ENCODE data around the gene DLG4. TPM values are rescaled to one million over a fixed set of nuclear protein-coding genes. Genes with fewer than 3 reads are reported as not detected.
A peak's percentile ranks its signal among the peaks of the same experiment; 100 is the strongest.

DLG4 gene
- total RNA-seq, 4 donors from 2014 or later = 8.7 to 12.5 (median 11.6) TPM

- DNase-seq (ENCODE audit: low spot score) (peak; percentile 51), ATAC-seq (ENCODE audit: low FRiP score) (peak; percentile 1)
- no peak for TF ChIP-seq CTCF (IDR thresholded peaks at IDR 0.05)
Observed at GRCh38 chr17:7213895-7214299, 5.7 kb downstream of the DLG4 start.

DNA sequence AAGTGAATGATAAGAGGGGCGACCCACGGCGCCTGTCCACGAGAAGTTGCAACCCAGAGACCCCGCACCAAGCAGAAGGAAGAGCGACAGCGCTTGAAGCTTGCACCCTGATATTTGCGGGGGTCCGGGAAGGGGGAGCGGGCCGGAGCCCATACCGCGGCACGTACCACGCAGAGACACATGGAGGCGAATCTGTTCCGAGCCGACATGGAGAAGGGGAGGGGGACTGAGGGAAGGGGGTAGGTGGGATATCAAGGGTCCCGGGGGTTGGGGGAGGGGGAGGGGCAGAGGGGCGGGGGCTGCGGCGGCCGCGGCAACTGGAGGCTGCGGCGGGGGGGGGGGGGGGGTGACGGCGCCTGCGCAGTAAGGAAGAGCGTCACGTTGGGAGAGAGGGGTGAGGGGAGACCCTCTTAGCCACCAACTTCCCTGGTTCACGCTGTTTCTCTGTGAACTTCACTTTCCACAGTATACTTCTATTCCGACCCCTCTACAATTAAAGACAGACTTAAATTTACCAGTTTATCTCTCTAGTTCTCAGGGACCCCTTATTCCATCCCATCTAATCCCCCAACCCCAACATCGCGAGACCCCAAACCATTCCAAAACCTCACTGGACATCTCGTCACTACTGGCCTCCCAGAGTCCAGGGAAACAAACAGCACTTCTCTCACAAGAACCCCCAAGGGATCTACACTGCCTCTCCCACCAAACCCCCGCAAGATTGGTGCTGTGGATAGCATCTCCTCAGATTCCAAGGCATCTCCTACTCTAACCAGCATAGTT is 8.0 kb downstream of the DLG4 start:
- DNase-seq (ENCODE audit: low spot score) (no peak), ATAC-seq (ENCODE audit: low FRiP score) (no peak)
- no peak for TF ChIP-seq CTCF (IDR thresholded peaks at IDR 0.05)

DNA sequence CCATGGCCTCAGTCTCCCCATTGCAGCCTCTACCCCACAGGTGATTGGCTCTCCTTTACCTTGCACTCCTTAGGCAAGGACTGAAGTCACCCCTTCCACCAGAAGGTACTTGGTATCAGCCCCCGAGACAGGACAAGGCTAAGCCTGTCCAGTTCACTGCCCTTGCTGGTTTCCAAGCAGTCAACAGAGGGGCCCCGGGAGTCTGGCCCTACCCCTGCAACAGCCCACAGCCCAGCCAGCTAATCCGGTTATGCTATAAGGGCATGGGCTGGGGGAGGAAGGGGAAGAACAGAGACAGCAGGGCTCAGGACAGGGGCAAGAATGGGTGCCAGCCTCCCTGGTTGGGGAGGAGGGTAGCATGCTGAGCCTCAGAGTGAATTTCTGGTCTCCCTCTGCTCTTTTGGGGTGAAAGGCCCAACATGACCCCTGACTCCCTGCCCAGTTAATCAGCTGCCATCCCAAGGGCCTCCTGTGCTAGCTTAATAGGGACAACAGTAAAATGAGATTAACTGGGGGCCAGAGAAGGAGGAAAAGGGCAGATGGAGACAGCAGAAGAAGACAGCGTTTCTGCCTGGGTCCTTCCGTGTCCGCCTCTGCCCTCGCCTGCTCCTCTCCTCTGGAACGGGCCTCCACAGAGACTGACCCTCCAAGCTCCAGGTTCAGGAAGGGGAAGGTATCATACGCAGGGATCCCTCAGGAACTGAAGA is 10.7 kb downstream of the DLG4 start:
- no peak for ATAC-seq (ENCODE audit: low FRiP score)
- no peak for TF ChIP-seq CTCF (IDR thresholded peaks at IDR 0.05)
- no peak for DNase-seq (ENCODE audit: low spot score)

GRCh38 chr17:7208027-7208571 is 11.5 kb downstream of the DLG4 start:
- DNase-seq (ENCODE audit: low spot score) (no peak), ATAC-seq (ENCODE audit: low FRiP score) (no peak)
- TF ChIP-seq CTCF (IDR thresholded peaks at IDR 0.05) = no peak

GRCh38 chr17:7207120-7208001 is 12.3 kb downstream of the DLG4 start:
- no peak for TF ChIP-seq CTCF (IDR thresholded peaks at IDR 0.05)
- no peak for ATAC-seq (ENCODE audit: low FRiP score)
- DNase-seq (ENCODE audit: low spot score) = no peak

GRCh38 chr17:7205561-7205960 is 14.1 kb downstream of the DLG4 start:
- ATAC-seq (ENCODE audit: low FRiP score) (no peak), DNase-seq (ENCODE audit: low spot score) (no peak)
- no peak for TF ChIP-seq CTCF (IDR thresholded peaks at IDR 0.05)

All from omental fat pad (tissue), 4 donors.